Measurements from ENCODE around the gene FAM216A. TPM values are rescaled to one million over a fixed set of nuclear protein-coding genes. Genes with fewer than 3 reads are reported as not detected.
A peak's percentile ranks its signal among the peaks of the same experiment; 100 is the strongest.
"Not testable (repeated sequence)": the region's sequence is repeated elsewhere in the genome, so short reads cannot be mapped to it uniquely, and the experiment has no call there.

The FAM216A gene
- total and polyA plus RNA-seq, 8 donors = 3.9 to 21.3 (median 16.5) TPM

DNA sequence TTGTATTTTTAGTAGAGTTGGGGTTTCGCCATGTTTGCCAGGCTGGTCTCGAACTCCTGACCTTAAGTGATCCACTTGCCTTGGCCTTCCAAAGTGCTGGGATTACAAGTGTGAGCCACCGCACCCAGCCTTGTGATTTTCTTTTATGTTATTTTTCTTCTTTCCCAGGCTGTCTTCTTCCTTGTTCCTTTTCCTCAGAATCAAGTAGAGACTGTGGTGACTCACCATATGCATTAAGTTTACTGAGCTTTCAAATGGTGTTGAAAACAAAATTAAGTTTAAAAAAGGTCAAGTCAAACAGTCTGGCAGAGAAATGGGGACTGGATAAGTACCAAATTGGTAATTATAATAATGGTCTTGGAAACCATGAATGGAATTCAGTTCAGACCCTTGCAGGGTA is 24.2 kb upstream of the FAM216A start:
- Histone ChIP-seq H3K27me3 (no peaks in the 10 kb centered on the region), H3K4me3 (no peak overlapping the region), H3K9me3 (no peaks in the 10 kb centered on the region), H3K4me1 (peaks cover 4 to 42% of the 10 kb centered on the region in 2 donors), H3K36me3 (peaks cover 0 to 75% of the 10 kb centered on the region in 2 donors), H3K27ac (no peak overlapping the region)
- DNase-seq = no peak
- ATAC-seq = no peak
- TF ChIP-seq, protein P1, sequence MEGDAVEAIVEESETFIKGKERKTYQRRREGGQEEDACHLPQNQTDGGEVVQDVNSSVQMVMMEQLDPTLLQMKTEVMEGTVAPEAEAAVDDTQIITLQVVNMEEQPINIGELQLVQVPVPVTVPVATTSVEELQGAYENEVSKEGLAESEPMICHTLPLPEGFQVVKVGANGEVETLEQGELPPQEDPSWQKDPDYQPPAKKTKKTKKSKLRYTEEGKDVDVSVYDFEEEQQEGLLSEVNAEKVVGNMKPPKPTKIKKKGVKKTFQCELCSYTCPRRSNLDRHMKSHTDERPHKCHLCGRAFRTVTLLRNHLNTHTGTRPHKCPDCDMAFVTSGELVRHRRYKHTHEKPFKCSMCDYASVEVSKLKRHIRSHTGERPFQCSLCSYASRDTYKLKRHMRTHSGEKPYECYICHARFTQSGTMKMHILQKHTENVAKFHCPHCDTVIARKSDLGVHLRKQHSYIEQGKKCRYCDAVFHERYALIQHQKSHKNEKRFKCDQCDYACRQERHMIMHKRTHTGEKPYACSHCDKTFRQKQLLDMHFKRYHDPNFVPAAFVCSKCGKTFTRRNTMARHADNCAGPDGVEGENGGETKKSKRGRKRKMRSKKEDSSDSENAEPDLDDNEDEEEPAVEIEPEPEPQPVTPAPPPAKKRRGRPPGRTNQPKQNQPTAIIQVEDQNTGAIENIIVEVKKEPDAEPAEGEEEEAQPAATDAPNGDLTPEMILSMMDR (IDR thresholded peaks at IDR 0.05) = no peak
- intact Hi-C loops (cut with DNase I) = no loop called here

DNA sequence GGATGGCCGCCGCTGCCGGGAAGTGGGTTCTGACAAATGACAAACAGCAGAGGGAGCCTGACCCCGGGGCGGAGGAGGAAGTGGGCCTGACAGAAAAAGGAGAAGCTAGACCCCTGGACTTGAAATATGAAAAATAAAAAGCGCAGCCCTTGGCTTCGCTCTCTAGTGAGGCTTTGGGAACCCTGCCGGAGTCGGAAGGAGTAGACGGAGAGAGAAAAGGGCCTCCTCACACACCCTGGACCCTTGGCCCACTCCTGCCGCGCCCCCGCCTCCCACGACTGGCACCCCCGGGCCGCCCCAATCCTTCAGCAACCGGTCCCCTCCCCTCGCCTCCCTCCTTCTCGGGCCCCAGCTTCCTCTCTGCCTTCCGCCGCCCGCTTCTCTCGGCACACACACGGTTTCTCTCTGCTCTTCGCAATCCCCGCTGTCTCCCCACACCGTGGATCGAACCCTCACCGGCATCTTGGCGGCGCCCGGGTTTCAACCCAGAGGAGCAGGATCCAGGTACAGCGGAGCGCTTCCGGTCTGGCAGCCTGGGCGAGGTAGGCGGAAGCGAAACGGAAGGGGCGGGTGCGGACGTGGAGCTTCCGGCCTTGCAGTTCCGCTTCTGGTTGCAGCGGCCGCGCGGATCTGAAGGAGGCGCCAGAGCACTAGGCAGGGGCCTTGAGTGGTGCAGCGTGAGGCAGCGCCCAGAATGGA is 18.7 kb upstream of the FAM216A start, which contains the start of gene ARPC3:
ARPC3 (minus strand) TSS at position 539 of the 699 bp plus-strand sequence; CDS start at position 462, 77 bp downstream.
- DNase-seq = peak; percentile 91 to 98 (median 96)
- intact Hi-C loops (cut with DNase I) = no loop called here
- H3K36me3 ChIP-seq = peaks cover 0 to 49% of the 10 kb centered on the region in 2 donors
- H3K9me3 ChIP-seq = no peaks in the 10 kb centered on the region
- peaks cover 4 to 52% of the 10 kb centered on the region in 2 donors for H3K4me1 ChIP-seq
- peak; percentile 99 for ATAC-seq
- TF ChIP-seq, protein P1 (IDR thresholded peaks at IDR 0.05) = peak; percentile 72 to 74
- H3K27me3 ChIP-seq = no peaks in the 10 kb centered on the region
- H3K4me3 ChIP-seq = peak within 1 kb of the TSS; percentile 74 to 77
- H3K27ac ChIP-seq = peak within 1 kb of the TSS; percentile 93 to 98

DNA sequence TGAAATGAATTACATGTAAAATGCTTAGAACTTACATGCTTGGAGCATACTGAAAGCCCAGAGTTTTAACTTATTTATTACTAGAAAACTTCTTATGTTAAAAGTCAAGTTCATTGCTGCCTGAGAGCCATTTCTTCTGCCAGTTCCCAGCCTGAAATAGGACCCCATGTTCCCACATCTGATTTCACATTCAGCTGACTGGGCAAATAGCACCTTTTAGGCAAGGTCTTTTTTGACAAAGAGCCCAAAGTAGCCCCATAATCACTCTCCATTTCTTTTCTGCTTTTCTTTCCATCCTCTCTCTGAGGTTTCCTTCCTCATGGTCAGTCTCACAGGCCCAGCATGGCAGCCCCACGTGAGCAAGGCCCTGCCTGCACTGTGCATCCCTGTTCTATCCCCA is 17.4 kb upstream of the FAM216A start:
- Histone ChIP-seq H3K27ac (peak overlapping the region in 1 of 2 donors; percentile 98), H3K4me1 (peaks cover 4 to 53% of the 10 kb centered on the region in 2 donors), H3K4me3 (no peak overlapping the region), H3K36me3 (peaks cover 0 to 44% of the 10 kb centered on the region in 2 donors), H3K9me3 (no peaks in the 10 kb centered on the region), H3K27me3 (no peaks in the 10 kb centered on the region)
- TF ChIP-seq, protein P1 (IDR thresholded peaks at IDR 0.05) = no peak
- intact Hi-C loops (cut with DNase I) = no loop called here
- ATAC-seq (no peak), DNase-seq (no peak)

DNA sequence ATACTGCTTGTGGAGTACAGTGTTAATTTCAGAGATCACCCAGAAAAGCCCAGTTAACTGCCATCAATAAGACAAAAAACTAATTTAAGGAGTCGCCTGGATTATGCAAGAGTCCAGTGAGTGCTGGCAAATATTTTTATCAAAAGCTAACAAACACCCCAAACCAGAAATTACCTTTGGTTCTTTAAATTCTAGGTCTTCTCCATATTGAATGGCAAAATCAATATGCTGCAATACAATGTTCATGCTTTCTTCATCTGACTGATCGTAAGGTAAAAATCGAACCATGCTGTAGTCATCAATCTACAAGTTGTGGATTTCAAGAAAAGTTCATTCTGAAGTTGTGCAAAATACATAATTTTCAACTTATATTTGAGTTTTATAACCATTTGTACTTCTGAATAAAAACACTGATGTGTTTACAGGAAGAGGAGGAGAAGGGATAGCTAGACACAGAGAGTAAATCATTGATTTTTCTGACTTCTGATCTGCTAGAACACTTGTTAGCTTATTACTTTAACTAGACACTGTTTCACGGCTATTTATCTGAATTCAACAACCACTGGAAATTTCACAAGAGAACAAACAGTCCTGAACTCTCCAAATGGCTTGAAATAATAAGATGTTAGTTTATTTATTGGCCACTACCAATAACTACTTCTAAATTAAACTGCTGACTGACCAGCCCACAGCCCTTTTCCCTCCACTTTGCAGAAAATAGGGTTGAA is 14.9 kb upstream of the FAM216A start:
- intact Hi-C loops (cut with DNase I) = no loop called here
- Histone ChIP-seq H3K27me3 (no peaks in the 10 kb centered on the region), H3K27ac (peak overlapping the region in 1 of 2 donors; percentile 92), H3K36me3 (peaks cover 0 to 45% of the 10 kb centered on the region in 2 donors), H3K9me3 (no peaks in the 10 kb centered on the region), H3K4me1 (peaks cover 4 to 44% of the 10 kb centered on the region in 2 donors), H3K4me3 (no peak overlapping the region)
- no peak for DNase-seq
- TF ChIP-seq, protein P1 (IDR thresholded peaks at IDR 0.05) = no peak
- no peak for ATAC-seq

DNA sequence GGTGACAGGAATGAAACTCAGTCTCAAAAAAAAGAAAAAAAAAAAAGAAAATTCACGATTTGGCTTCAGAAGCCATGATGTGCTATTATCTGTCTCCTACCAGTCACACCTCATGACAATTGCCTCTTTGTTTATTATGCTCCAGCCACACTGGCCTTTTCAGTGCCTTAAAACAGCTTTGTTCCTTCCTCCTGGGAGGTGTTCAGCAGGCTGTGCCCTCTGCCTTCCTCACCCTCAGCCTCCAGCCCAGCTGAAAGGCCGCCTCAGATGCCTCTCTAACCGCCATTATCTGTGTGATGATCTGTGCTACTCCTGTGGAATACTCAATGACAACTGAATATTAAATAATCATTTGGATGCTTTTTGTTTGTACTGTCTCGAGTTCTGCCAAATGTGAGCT is 9.9 kb upstream of the FAM216A start:
- TF ChIP-seq, protein P1 (IDR thresholded peaks at IDR 0.05) = no peak
- Histone ChIP-seq H3K27ac (no peak overlapping the region), H3K36me3 (peaks cover 0 to 71% of the 10 kb centered on the region in 2 donors), H3K27me3 (no peaks in the 10 kb centered on the region), H3K4me1 (peaks cover 0 to 30% of the 10 kb centered on the region in 2 donors), H3K9me3 (no peaks in the 10 kb centered on the region), H3K4me3 (no peak overlapping the region)
- ATAC-seq (no peak), DNase-seq (no peak)
- intact Hi-C loops (cut with DNase I) = no loop called here

DNA sequence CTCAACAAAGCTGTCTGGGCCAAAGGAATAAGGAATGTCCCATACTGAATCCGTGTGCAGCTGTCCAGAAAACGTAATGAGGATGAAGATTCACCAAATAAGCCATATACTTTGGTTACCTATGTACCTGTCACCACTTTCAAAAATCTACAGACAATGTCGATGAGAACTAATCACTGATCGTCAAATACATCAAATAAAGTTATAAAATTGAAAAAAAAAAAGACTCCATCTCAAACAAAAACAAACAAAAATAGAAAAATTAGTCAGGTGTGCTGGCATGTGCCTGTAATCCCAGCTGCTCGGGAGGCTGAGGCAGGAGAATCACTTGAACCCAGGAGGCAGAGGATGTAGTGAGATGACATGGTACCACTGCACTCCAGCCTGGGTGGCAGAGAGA is 7.5 kb upstream of the FAM216A start:
- ATAC-seq; DNase-seq; H3K27ac ChIP-seq; H3K4me3 ChIP-seq; intact Hi-C loops (cut with DNase I); H3K9me3 ChIP-seq; H3K27me3 ChIP-seq: not testable (repeated sequence)
- Histone ChIP-seq H3K4me1 (peaks cover 0 to 19% of the 10 kb centered on the region in 2 donors), H3K36me3 (peaks cover 0 to 68% of the 10 kb centered on the region in 2 donors)

All from left lung (tissue), 10 donors.